SU-DHL-6 (cell line): ENCODE results near the gene TNFRSF9.
A peak's percentile ranks its signal among the peaks of the same experiment; 100 is the strongest.
"Not testable (repeated sequence)": the region's sequence is repeated elsewhere in the genome, so short reads cannot be mapped to it uniquely, and the experiment has no call there.

Experiments used
- H2AFZ ChIP-seq: fragments of 200-600 bp; sonication (generic); 2 replicates; pipeline ENCODE4 v1.6.1; 2014; ENCODE audit warnings: low read depth, mild to moderate bottlenecking, moderate library complexity, mixed read lengths, antibody characterized with exemption, low read length; ENCODE audit not compliant: severe bottlenecking
- H3F3A ChIP-seq: fragments of 200-600 bp; shearing (Covaris generic); 2 replicates; pipeline ENCODE4 v1.6.0; 2016; ENCODE audit warnings: antibody characterized with exemption, mild to moderate bottlenecking; ENCODE audit not compliant: insufficient read depth
- H3K27ac ChIP-seq: fragments of 200-600 bp; sonication (generic); 2 replicates; pipeline ENCODE4 v1.5.1; 2016; ENCODE audit warnings: low read depth, mild to moderate bottlenecking, low read length, moderate library complexity, mixed read lengths
- H3K27me3 ChIP-seq: fragments of 200-600 bp; sonication (generic), shearing (Covaris generic); 2 replicates; pipeline ENCODE4 v1.6.0; 2014; ENCODE audit warnings: mild to moderate bottlenecking, low read length
- H3K36me3 ChIP-seq: fragments of 200-600 bp; sonication (generic); 2 replicates; pipeline ENCODE4 v1.6.1; 2014; ENCODE audit warnings: mild to moderate bottlenecking, low read length, mixed read lengths
- H3K4me2 ChIP-seq: fragments of 300-600, 200-600 bp; shearing (Covaris generic), sonication (generic); 2 replicates; pipeline ENCODE4 v1.6.0; 2014; ENCODE audit warnings: low read length, low read depth, mild to moderate bottlenecking; ENCODE audit not compliant: poor library complexity, severe bottlenecking
- H3K4me3 ChIP-seq: fragments of 200-600 bp; sonication (generic); 2 replicates; pipeline ENCODE4 v1.5.1; 2014; ENCODE audit warnings: antibody characterized with exemption, low read length, mild to moderate bottlenecking, mixed read lengths; ENCODE audit not compliant: insufficient read depth, poor library complexity, severe bottlenecking
- H3K79me2 ChIP-seq: fragments of 200-600 bp; sonication (generic); 2 replicates; pipeline ENCODE4 v1.6.1; 2014; ENCODE audit warnings: mild to moderate bottlenecking, low read length, moderate library complexity; ENCODE audit not compliant: insufficient read depth
- H3K9ac ChIP-seq: fragments of 200-600 bp; sonication (generic); 2 replicates; pipeline ENCODE4 v1.7.0; 2014; ENCODE audit warnings: mild to moderate bottlenecking, low read length
- H3K9me2 ChIP-seq: fragments of 200-600 bp; sonication (generic); replicated peaks from 2 replicates; pipeline ENCODE4 v1.6.1; 2014; ENCODE audit warnings: low read length; ENCODE audit not compliant: insufficient read depth
- H3K9me3 ChIP-seq: fragments of 200-600 bp; sonication (generic); 2 replicates; pipeline ENCODE4 v1.6.1; 2014; ENCODE audit warnings: low read length, mixed read lengths; ENCODE audit not compliant: insufficient read depth
- H4K20me1 ChIP-seq: fragments of 200-600 bp; sonication (generic); 2 replicates; pipeline ENCODE4 v1.6.1; 2014; ENCODE audit warnings: low read depth, mild to moderate bottlenecking, antibody characterized with exemption, low read length, moderate library complexity, mixed read lengths
- EZH2phosphoT487 ChIP-seq: fragments of 200-600 bp; sonication (generic), shearing (Covaris generic); conservative IDR thresholded peaks from 2 replicates; pipeline ENCODE4 v1.6.1; 2018; ENCODE audit warnings: mild to moderate bottlenecking, antibody characterized with exemption, low read length, moderate library complexity, mixed read lengths
- TF ChIP-seq, protein P1 (sequence below): fragments of 200-600 bp; sonication (generic); IDR thresholded peaks from one replicate; pipeline ENCODE4 v1.5.1; 2017; ENCODE audit warnings: antibody characterized with exemption, mild to moderate bottlenecking, low read length, moderate library complexity; ENCODE audit not compliant: insufficient read depth, poor library complexity, severe bottlenecking

Gene TNFRSF9

DNA sequence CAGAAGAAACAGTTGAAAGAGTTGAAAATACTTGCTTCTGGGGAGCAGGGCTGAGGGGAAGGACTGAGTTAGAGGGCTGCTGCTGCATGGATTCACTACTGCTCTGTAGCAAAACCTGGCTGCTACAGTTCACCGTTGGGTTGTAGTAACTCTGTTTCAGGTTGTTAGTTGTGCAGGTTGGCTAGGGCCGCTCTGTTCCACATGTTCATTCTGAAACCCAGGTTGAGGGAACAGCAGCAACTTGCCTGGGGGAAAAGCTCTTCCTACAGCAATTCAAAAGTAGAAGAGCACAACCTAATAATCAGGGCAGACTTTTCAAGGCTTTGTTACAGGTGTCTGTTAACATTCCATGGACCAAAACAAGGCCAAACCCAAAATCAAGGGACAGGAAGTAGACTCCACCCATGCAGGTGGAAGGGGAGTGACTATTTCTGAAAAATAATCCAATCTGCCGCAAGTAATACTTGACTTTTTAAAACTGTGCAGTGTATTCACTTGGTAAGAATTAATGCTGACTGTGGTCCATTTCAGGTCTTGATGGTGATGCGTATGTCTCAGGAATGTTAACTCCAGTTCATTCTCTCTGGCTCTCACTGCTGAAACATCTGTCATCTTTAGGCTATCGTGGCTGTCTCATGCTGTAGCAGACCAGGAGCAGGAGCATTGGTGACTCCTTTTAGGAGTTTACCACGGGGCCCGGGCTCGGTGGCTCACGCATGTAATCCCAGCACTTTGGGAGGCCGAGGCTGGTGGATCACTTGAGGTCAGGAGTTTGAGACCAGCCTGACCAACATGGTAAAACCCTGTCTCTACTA is 15.8 kb upstream of the TNFRSF9 start:
- no peaks in the 10 kb centered on the region for H3K9me3 ChIP-seq
- TF ChIP-seq EZH2phosphoT487, result no peak
- TF ChIP-seq, protein P1, sequence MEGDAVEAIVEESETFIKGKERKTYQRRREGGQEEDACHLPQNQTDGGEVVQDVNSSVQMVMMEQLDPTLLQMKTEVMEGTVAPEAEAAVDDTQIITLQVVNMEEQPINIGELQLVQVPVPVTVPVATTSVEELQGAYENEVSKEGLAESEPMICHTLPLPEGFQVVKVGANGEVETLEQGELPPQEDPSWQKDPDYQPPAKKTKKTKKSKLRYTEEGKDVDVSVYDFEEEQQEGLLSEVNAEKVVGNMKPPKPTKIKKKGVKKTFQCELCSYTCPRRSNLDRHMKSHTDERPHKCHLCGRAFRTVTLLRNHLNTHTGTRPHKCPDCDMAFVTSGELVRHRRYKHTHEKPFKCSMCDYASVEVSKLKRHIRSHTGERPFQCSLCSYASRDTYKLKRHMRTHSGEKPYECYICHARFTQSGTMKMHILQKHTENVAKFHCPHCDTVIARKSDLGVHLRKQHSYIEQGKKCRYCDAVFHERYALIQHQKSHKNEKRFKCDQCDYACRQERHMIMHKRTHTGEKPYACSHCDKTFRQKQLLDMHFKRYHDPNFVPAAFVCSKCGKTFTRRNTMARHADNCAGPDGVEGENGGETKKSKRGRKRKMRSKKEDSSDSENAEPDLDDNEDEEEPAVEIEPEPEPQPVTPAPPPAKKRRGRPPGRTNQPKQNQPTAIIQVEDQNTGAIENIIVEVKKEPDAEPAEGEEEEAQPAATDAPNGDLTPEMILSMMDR, result no peak
- H3K27ac ChIP-seq, result no peak overlapping the region
- no peak overlapping the region for H3K9ac ChIP-seq
- no peaks in the 10 kb centered on the region for H3F3A ChIP-seq
- H4K20me1 ChIP-seq, result no peaks in the 10 kb centered on the region
- 0 out of 2 replicates have a peak, but pooled peaks cover 8% of the 10 kb centered on the region for H3K79me2 ChIP-seq
- H2AFZ ChIP-seq, result no peak overlapping the region
- no peaks in the 10 kb centered on the region for H3K36me3 ChIP-seq
- H3K4me2 ChIP-seq, result no peak overlapping the region
- no peak overlapping the region for H3K4me3 ChIP-seq
- no peaks in the 10 kb centered on the region for H3K27me3 ChIP-seq
- H3K9me2 ChIP-seq, result no peaks in the 10 kb centered on the region

DNA sequence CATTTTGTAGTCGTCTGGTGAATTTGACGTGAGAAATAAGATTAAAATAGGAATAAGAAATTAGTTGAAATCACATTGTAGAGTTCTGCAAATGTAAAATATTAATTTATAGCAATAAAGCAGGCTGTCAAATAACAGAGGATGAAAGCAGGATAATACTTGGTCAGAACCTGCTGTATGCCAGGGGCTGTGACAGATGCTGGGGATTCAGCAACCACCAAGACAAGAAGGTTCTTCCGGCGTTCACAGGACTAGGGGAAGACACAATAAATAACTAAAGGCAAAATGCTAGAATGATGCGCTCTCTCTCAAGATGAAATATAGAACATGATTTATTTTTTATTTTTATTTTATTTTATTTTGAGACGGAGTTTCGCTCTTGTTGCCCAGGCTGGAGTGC is 14.0 kb upstream of the TNFRSF9 start:
- no peaks in the 10 kb centered on the region for H3F3A ChIP-seq
- no peaks in the 10 kb centered on the region for H3K27me3 ChIP-seq
- H3K9me3 ChIP-seq, result no peaks in the 10 kb centered on the region
- no peaks in the 10 kb centered on the region for H3K79me2 ChIP-seq
- no peaks in the 10 kb centered on the region for H3K9me2 ChIP-seq
- TF ChIP-seq EZH2phosphoT487, result no peak
- TF ChIP-seq, protein P1, result no peak
- peak overlapping the region; percentile 71 for H3K9ac ChIP-seq
- H3K4me2 ChIP-seq, result peak overlapping the region; percentile 99
- peak overlapping the region; percentile 55 for H3K27ac ChIP-seq
- H2AFZ ChIP-seq, result peak overlapping the region; percentile 96
- no peaks in the 10 kb centered on the region for H4K20me1 ChIP-seq
- H3K36me3 ChIP-seq, result no peaks in the 10 kb centered on the region
- H3K4me3 ChIP-seq, result peak overlapping the region; percentile 82

DNA sequence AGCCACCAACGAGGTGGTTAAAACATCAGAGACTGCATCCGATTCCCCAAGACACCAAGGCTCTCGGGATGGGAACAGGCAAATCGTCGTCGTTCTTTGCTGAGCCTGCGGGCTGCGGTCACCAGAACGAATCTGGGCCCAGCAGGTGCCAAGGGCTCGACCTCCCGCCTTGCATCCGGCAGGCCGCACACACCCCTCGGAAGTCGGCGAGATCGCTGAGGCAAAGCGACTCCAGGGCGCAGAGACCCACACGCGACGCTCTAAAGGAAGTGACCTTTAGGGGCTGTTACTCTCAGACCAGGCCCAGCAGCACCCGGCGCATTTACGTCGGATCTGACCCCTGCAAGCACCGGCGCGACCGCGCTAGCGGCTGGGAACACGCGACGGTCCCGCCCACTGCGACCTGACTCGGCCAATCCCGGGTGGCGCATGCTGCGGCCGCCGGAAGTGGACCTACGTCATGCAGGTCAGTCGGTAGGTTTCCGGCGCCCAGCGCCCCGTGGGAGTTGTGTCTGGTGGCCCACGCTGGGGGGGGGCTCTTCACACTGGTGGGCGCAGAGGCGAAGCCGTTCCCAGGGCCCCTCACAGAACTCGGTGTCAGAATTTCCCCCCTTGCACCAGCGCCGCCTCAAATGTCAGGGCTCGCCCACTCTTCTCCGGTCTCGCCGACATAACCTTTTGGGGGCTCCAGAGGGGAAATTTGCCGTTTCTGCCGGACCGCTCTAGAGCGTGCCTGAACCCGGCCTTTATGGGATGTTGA is 13.4 kb upstream of the TNFRSF9 start:
- no peaks in the 10 kb centered on the region for H3K9me2 ChIP-seq
- peak overlapping the region; percentile 55 for H3K27ac ChIP-seq
- peak overlapping the region; percentile 99 for H3K4me2 ChIP-seq
- peak overlapping the region; percentile 71 for H3K9ac ChIP-seq
- H3K36me3 ChIP-seq, result no peaks in the 10 kb centered on the region
- peak overlapping the region; percentile 96 for H2AFZ ChIP-seq
- no peaks in the 10 kb centered on the region for H3K79me2 ChIP-seq
- TF ChIP-seq, protein P1, result no peak
- TF ChIP-seq EZH2phosphoT487, result no peak
- H3F3A ChIP-seq, result no peaks in the 10 kb centered on the region
- peak overlapping the region; percentile 82 for H3K4me3 ChIP-seq
- H4K20me1 ChIP-seq, result no peaks in the 10 kb centered on the region
- H3K27me3 ChIP-seq, result no peaks in the 10 kb centered on the region
- H3K9me3 ChIP-seq, result no peaks in the 10 kb centered on the region

DNA sequence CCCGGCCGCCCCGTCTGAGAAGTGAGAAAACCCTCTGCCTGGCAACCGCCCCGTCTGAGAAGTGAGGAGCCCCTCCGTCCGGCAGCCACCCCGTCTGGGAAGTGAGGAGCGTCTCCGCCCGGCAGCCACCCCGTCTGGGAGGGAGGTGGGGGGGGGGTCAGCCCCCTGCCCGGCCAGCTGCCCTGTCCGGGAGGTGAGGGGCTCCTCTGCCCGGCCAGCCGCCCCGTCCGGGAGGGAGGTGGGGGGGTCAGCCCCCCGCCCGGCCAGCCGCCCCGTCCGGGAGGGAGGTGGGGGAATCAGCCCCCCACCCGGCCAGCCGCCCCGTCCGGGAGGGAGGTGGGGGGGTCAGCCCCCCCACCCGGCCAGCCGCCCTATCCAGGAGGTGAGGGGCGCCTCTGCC is 12.2 kb upstream of the TNFRSF9 start:
- H3K9ac ChIP-seq, result not testable (repeated sequence)

More for the DNA sequence above, 12.2 kb upstream of the TNFRSF9 start:
- not testable (repeated sequence) for H3F3A ChIP-seq, H3K4me3 ChIP-seq, H3K36me3 ChIP-seq, H3K27me3 ChIP-seq, H2AFZ ChIP-seq, H3K79me2 ChIP-seq, H3K4me2 ChIP-seq, H3K9me2 ChIP-seq, H4K20me1 ChIP-seq, H3K27ac ChIP-seq, H3K9me3 ChIP-seq
